TTC549 (cell line): ENCODE data around the gene CTTNBP2NL.

ENCODE experiments used
- FAIRE-seq: peaks from 2 replicates; lab custom pipeline; 2012; peaks lifted over from hg19 to GRCh38; lab: Jason Lieb, UNC

Gene CTTNBP2NL, protein sequence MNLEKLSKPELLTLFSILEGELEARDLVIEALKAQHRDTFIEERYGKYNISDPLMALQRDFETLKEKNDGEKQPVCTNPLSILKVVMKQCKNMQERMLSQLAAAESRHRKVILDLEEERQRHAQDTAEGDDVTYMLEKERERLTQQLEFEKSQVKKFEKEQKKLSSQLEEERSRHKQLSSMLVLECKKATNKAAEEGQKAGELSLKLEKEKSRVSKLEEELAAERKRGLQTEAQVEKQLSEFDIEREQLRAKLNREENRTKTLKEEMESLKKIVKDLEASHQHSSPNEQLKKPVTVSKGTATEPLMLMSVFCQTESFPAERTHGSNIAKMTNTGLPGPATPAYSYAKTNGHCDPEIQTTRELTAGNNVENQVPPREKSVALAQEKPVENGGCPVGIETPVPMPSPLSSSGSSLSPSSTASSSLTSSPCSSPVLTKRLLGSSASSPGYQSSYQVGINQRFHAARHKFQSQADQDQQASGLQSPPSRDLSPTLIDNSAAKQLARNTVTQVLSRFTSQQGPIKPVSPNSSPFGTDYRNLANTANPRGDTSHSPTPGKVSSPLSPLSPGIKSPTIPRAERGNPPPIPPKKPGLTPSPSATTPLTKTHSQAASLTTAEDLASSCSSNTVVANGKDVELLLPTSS

DNA sequence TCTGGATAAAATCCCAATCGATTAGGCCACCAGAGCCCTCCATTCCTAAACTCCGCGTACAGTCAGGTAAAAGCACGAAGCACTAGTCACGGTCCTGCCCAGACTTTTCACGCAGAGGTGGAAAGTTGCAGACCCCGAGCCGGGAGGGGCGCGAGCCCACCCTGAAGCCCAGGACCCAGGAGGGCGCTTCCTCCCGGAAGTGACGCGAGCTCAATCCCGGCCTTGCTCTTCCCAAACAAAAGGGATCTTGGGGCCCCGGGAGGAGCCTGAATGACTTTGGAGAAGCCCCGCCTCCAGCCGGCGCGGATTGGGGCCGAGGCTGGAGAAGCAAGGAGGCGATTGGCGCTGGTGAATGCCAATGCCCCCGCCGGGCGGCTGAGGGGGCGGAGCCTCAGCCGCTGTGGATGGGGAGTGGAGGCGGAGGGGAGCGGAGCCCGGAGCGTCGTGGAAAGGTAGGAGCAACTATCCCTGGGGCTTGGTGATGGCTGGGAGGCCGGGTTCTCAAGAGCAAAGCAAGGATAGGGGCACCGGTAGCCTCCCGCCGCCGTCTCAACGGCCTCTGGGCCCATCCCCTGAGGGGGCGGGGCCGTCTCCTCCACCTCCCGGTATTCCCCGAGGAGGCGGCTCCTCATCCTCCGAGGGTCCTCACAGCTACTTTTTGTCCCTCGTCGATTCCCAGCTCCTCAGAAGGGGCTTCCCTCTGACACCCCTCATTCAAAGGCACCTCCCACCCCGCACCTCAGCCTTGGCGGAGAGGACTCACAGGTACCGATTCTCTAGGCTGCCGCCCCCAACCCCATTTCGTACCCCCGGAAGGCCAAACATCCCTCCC, at the start of gene CTTNBP2NL:
Gene CTTNBP2NL (plus strand): TSS at position 394 of the 832 bp plus-strand sequence. CDS start 19,952 bp downstream, outside the sequence.
- FAIRE-seq: peak; percentile 40

DNA sequence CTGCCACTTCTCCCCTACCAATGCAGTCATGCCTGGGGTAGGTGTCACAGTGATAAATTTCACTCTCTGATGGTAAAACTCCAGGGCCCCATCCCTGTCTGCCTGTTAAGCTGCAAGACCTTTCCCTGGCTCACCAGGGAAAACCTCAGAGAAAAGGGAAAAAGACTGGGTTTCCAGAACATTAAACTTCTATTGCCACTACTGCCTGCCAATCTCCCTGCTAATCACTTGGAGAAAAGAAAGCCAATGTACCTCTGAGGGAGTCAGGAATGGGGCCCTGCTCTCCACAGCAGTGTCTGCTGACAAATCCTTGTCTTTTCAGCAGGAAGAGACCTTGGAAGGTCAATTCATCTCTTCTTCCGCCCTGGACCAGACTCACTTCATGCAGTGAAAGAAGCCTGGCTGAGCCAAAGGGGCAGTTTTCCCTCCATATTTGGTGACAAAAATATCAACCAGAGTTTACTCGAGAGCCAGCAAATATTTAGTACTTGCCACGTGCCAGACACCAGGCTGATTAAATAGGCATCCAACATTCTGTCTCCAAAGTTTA, 49.1 kb upstream of the CTTNBP2NL start:
- FAIRE-seq: no peak

DNA sequence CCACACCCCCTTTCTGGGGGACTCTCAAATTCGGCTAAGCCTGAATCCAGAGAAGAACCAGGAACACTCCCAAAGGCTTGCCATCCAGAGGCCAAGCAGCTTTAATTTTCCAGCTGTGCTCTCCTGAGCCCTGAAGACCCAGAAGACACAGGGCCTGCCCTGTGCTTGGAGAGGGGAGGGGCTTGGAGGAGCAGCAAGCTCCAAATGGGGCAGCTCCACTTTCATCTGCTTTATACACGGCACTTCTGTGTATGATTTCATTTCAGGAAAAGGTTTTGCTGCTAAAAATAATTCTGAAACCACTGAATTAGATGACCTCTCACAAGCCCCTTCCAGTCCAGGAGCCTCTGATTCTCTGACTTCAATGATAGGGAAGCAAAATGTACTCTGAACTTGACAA, 39.2 kb upstream of the CTTNBP2NL start:
- FAIRE-seq: no peak

DNA sequence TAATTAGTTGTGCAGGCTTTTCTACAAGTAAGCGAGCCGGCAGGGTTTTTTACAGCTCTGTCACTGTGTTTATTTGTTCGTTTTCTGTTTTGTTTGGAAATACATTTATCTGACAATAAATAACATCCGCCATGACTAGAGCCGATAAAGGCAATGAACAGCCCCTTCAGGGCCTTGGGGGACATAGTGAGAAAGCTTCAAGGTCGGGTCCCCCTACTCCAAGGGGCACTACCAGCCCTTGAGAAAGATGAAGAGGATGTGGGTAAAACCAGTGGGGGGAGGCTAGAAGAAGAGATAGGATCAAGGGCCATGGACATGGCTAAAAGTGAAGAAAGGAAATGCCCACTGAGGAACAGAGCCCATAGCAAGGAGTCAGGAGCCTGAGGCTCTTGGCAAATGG, 38.5 kb upstream of the CTTNBP2NL start:
- no peak for FAIRE-seq

DNA sequence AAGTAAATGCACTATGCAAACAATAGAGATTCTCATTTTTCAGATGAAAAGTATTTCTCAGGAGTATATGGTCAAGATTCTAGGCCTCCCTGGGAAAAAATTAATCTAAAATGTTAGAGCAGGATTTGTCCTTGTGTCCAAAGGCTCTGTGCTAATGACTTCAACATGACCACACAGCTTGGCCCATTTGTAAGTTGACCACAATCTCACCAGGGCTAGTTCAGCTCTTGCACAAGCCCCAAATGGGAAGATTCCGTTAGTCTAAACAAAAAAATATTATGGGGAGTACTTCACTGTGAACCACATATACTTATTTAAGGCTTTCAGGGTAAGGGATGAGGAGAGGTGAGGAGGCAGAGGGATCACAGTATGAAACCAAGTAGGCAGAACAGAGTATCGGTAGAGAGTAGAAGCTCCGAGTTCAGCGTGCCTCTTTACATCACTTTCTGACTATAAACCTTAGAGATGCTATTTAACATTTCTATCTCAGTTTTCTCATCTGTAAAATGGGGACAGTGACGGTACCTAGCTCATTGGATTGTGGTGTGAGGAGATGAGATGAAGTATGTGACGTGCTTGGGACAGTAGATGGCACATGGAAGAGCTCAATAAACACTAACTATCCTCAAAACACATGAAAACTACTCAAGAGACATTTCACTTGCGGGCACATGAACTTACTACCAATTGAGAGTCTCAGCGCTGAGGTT, 37.8 kb upstream of the CTTNBP2NL start:
- no peak for FAIRE-seq

DNA sequence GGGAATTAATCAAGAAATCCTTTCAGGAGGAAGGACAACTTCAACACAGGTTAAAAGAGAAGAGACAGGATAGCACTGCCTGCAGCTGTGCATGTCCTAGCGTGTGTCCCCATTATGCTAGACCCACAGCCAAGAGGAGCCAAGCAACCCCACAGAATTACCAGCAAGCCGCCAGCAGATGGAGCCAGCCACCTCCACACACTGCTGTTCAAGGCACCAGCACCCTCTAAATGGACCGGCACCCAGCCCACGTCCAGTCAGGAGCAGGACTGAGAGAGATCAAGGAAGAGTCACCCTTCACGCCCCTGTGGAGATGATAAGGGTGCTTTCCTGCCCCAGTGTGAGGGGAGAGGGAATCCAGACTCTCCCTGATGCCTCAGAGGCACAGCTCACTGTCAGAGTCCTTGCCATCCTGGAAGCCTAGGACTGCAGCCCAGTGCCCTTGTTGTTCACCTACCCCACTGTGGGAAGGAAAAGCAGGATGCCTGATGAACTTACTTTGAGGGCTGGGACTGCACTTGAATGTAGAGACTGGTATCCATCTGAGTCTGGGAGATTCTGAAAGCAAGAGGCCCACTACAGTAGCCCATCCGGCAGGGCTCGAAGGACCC, 37.1 kb upstream of the CTTNBP2NL start:
- FAIRE-seq: no peak

DNA sequence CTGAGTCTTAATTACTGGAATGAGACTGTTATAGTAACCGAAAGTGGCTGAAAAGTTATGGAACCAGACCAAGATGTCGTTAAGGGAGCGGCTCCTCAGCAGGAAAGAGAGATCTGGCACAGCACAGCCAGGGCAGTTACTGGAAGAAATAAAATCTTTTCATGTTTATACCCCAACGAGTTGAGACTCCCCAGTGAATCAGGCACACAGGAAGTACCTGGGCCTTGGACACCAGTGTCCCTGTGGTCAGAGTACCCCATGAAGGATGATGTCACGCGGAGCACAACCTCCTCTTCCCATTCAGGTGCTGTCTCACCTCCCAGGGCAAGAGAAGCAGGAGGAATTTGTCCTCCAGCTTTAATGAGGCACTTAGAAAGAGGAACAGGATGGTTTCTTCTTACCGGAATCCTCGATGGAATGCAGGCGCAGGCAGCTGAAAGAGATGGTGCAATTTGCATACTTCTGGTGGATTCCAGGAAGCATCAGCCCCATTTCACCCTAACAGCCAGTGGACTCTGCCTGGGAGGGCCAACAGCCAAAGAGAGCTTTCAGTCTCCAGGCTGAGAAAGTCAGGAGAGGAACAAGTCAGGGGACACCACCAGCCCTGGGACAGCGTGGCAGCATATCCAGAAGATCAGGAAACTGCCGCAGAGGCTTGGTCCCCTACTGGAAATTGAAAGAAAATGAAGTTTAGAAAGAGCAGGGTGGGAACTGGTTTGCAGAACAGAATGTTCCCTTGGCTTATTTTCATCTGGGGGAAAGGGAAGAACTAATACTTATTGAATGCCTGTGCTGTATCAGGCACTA, 35.9 kb upstream of the CTTNBP2NL start:
- no peak for FAIRE-seq

DNA sequence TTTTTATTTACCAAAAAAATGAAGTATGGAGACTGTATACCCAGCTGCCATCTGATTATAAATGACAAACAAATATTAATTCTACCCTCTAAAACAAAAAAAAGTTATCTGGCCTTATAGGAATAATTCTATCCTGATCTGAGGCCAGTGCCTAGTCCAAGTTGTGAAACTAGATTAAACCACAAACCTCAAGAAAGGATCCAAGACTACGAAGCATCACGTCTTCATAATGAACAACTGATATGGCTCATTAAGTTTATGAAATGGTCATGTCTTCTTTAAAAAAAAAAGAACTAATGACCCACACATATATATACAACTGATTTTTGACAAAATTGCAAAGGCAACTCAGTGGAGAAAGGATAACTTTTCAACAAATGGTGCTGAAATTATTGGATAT, 32.4 kb upstream of the CTTNBP2NL start:
- FAIRE-seq: no peak

DNA sequence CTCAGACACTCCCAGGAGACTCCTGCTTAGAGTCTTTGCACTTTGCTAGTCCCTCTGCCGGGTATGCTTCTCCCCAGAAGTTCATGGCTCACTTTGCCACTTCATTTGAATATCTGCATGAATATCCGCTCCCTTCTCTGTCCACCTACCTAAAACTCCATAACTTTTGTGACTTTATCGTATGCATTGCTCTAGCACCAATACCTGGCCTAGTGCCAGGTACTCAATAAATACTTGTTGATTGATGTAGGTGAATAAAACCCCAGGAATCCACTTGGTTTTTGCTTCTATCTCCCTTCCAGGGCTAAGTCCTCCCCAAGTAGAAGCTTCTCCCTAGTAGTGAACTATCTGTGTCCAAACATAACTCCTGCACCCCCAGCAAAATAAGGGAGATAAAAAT, 27.8 kb upstream of the CTTNBP2NL start:
- no peak for FAIRE-seq

DNA sequence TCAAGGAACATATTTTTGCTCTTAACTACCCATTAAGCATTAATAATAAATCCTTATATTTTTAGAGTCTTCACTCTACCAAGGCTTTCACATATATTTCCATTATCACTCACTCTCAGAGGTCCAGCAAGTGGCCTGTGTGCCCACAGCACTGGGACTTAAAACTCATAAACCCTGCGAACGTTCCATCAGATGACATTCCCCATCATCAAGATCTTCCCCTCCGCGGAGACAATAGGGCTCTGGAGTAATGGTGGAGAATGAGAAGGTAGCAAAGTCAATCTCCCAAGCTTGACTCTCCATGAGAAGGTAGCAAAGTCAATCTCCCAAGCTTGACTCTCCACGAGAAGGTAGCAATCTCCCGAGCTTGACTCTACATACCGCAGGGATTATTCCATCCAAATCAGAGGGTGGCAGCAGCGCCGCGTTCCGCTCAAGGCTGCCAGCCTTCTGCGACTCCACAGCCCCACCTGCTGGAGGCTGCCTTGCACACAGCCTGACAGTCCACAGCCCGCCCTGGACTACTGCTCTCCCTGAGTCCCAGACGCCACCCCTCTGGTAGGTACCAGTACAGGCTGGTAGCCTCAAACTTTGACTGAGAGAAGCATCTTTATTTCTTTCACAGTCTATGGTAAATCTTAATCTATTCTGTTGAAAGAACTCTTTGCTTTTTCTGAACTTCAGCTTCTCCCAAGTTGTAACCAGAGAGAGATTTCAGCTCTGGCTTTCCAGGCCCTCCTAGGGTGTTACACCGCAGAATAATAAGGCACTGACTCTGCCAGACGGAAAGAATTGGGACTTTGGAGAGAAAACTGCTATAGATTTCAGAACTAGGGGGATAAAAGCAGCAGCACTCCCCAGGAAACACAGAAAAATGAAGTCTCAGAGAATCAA, 26.4 kb upstream of the CTTNBP2NL start:
- FAIRE-seq: no peak

DNA sequence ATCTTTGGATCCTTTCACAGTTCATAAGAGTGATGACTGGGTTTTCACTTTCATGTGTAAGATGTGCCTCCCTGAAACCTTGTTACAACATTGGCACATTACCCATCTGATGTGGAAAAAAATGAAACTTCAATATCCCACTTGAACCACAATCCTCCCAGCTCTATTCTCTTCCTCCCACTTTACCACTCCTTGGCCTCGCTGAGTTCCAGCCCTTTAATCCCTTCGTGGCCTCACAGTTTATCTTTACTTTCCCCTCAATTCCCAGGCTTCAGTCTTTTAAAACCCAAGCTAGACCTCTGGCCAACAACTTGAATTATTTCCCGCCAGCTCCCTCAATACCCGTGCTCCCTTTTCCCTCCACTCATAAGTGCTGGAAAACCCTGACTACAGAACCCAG, 25.0 kb upstream of the CTTNBP2NL start:
- FAIRE-seq: no peak

DNA sequence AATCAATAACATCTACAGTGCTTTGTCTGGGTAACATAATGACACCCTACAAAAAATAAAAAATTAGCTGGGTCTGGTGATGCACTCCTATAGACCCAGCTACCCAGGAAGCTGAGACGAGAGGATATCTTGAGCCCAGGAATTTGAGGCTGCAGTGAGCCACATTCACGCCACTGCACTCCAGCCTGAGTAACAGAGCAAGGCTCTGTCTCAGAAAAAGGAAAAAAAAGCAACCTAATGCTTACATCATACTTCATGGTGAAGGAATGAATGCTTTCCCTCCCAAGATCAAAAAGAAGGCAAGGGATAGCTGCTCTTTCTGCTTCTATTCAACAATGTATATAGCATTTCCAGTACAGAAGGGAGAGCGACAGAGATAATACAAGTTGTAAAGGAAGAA, 24.2 kb upstream of the CTTNBP2NL start:
- FAIRE-seq: no peak

DNA sequence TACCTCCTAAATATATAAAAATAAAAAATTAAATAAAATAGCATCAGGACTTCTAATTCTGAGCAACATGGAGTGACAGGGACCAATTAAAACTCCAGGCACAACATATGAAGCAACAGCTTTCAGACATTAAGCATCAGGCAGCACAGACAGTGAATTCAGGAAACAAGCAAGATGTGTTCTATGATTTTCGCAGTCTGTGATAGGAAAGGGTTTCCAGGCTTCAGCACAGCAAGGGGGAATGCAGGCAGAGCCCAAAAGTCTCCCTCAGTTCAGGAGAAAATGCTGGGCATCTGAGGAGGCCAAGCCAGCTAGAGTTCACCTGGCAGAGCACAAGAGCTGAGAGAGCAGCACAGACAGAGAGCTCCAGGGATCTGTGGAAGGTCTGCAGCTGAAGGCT, 22.2 kb upstream of the CTTNBP2NL start:
- FAIRE-seq: no peak

DNA sequence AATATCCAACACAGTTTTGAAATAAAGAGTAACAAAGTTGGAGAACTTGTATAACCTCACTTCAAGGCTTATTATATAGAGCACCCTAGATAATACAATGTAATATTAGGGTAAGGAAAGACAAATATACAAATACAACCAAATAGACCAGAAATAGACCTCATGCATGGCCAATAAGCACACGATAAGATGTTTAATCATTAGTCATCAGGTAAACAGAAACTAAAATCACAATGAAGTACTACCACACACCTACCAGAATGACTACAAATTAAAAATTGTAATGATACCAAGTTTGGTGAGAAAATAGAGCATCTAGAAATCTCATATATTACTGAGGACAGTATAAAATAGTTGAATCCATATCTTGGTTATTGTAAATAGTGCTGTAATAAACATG, 20.3 kb upstream of the CTTNBP2NL start:
- no peak for FAIRE-seq

DNA sequence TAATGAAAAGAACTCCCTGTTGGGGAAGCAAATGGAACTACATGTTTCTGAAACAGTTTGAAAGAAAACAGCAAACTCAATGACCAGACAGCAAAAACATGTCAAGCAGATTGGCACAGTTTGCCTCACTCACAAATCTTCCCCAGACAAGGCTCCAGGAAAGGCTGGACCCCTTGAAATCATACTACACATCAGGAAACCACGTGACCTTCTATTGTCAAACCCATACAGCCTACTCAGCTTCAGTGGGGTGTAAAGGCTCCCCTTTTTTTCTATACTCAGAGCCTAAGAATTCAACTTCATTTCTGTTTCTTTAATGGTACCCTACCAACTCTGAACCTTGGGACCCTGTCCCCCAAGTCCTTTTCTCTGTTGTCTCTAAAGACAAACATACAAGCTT, 15.7 kb upstream of the CTTNBP2NL start:
- FAIRE-seq: no peak

DNA sequence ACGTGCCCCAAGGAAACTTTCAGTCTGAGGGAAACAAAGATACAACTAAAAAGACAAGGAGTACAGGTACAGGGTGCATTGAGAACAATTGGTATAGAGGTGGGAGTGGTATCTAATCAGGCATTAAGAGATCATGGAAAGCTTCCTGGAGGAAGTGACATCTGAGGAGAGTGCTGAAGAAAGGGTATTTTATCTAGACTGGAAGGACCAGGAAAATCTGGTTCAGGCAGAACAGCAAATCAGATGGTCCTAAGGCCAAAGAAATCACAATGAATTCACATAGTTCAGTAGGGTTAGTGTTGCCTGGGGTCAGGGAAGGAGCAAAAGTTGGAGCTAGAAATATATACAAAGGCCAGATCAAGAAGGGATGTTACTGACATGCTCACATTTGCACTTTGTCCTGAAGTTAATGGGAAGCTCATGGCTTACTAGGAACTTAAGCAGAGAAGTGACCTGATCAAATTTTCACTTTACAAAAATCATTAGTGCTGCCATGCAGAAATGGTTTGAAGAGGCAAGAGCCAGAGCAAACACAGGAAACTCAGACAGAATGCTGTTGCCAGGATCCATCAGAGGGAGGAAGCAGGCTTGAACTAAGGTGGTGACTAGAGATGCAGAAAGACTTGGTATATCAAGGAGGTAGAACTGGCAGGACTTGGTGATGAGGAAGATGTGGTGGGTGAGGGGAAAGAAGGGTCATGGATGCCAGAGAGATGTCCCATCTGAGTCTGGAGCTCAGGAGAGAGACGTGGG, 14.5 kb upstream of the CTTNBP2NL start:
- FAIRE-seq: no peak

DNA sequence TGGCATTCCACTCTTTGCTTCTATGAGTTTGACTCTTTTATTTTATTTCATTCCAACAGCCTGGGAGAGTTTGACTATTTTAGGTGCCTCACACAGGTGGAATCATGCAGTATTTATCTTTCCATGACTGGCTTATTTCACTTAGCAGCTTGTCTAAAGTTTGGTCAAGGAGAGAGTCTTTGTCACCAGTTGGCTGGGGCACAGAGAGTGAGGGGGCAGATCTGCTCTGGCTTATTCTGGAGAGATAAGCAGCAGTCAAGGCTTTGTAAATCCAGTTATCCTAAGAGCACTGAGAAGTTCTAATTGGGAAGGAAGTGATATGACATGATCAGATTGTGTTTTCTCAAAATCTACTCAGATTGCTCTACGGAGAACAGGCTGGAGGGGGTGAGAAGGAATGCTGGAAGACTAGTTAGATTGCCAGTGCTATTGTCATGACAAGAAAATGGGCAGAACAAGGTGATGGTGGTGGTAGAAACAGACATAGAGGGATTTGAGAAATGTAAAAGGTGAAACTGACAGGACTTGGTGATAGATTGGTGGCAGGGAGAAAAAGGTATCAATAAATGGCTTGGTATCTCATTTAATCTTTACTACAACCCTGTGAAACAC, 12.1 kb upstream of the CTTNBP2NL start:
- no peak for FAIRE-seq

DNA sequence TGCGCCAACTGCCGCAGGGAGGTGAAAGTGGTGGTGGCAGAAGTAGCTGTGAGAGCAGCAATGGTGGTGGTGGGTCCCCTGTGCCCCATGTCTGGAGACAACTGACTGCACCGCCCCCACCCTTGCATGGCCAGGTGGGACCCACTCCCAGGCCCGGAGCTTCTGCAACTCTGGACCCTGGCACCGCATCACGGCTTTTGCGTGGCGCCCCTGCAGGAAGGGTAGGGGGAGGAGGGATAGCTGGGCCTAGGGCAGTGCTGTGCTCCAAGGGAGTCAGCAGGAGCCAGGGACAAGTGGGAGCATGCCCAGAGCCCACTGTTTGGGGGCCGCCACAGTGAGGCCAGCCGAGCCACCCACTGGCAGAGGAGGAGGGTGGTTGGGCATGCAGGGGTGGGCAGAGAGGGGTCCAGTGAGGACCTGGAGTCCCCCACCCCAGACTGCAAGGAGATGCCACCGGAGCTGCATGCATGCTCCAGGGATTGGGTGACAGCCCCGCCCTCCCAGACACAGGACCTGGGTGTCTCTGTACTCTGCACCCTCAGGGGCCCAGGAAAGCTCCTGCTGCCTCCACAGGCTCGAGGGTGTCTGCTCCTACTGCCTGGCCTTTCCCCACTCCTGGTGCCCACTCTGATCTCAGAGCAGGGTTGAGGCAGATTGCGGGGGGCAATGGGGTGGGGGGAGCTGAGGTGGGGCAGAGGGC, 9.8 kb upstream of the CTTNBP2NL start:
- FAIRE-seq: no peak
